Caco-2 (cell line): ENCODE results near the gene ZNHIT1. TPM values are rescaled to one million over a fixed set of nuclear protein-coding genes. Genes with fewer than 3 reads are reported as not detected.
A peak's percentile ranks its signal among the peaks of the same experiment; 100 is the strongest.
"Not testable (repeated sequence)": the region's sequence is repeated elsewhere in the genome, so short reads cannot be mapped to it uniquely, and the experiment has no call there.

Experiments used
- BruUV-seq: library from RNA; stranded (reverse); fragments of 400-500 nt; replicated peaks from 2 replicates; lab custom pipeline; 2021; lab: Mats Ljungman, UMichigan
- CTCF ChIA-PET: fragments of 300-600 bp; sonication (Branson Sonifier 250); formaldehyde crosslinking; loops from one replicate; lab custom pipeline; 2022; ENCODE audit warnings: antibody characterized with exemption; lab: Charles Lee
- POLR2A ChIA-PET: fragments of 300-600 bp; sonication (Branson Sonifier 250); formaldehyde crosslinking; loops from one replicate; lab custom pipeline; 2022; ENCODE audit warnings: antibody characterized with exemption; lab: Charles Lee
- DNase-seq, 2 experiments: peaks; one replicate each; pipeline versions ENCODE4 v3.0.0 to v3.0.0-alpha.2; 2020 to 2022
- H3K27me3 ChIP-seq: replicated peaks from 2 replicates; pipeline ENCODE4 v1.6.0; 2011; ENCODE audit warnings: low read length; ENCODE audit not compliant: control insufficient read depth, insufficient read depth
- H3K36me3 ChIP-seq: 2 replicates; pipeline ENCODE4 v1.5.1; 2011; ENCODE audit warnings: low read length; ENCODE audit not compliant: control insufficient read depth, insufficient read depth
- H3K4me1 ChIP-seq: fragments of 250-450 bp; sonication (Bioruptor Pico); 2 replicates; pipeline ENCODE4 v1.5.1; 2020; ENCODE audit warnings: mild to moderate bottlenecking
- H3K4me3 ChIP-seq: 2 replicates; pipeline ENCODE4 v1.5.1; 2011; ENCODE audit warnings: low read depth, mild to moderate bottlenecking, control low read depth, low read length
- H3K9me3 ChIP-seq: fragments of 250-450 bp; sonication (Bioruptor Pico); 2 replicates; pipeline ENCODE4 v1.5.1; 2020; ENCODE audit warnings: mild to moderate bottlenecking, moderate library complexity
- H3K27ac Mint-ChIP-seq: one replicate; pipeline ENCODE4 v1.8.0; 2022; ENCODE audit warnings: mixed read lengths; ENCODE audit not compliant: unreplicated experiment
- H3K27me3 Mint-ChIP-seq: one replicate; pipeline ENCODE4 v1.8.0; 2022; ENCODE audit warnings: mixed read lengths; ENCODE audit not compliant: insufficient read depth, unreplicated experiment
- H3K36me3 Mint-ChIP-seq: one replicate; pipeline ENCODE4 v1.8.0; 2022; ENCODE audit warnings: mild to moderate bottlenecking, mixed read lengths; ENCODE audit not compliant: insufficient read depth, unreplicated experiment
- H3K4me1 Mint-ChIP-seq: one replicate; pipeline ENCODE4 v1.8.0; 2022; ENCODE audit warnings: low read depth, mixed read lengths; ENCODE audit not compliant: unreplicated experiment
- H3K4me3 Mint-ChIP-seq: one replicate; pipeline ENCODE4 v1.8.0; 2022; ENCODE audit warnings: mild to moderate bottlenecking, moderate library complexity, mixed read lengths; ENCODE audit not compliant: unreplicated experiment
- H3K9me3 Mint-ChIP-seq: one replicate; pipeline ENCODE4 v1.8.0; 2022; ENCODE audit warnings: mixed read lengths; ENCODE audit not compliant: unreplicated experiment
- CTCF ChIP-seq, 2 experiments: fragments of 200-600 bp in 1 of 2; IDR thresholded peaks; 1 replicate in 1 of 2; 2 replicates in 1 of 2; pipeline versions ENCODE4 v1.5.1 to v1.8.0; 2011 to 2022; ENCODE audit warnings: antibody characterized with exemption in 1 of 2, control low read depth in 1 of 2, inconsistent platforms in 1 of 2, low read depth in 1 of 2, low read length in 1 of 2, mild to moderate bottlenecking in 1 of 2, moderate library complexity in 1 of 2; ENCODE audit not compliant: insufficient read depth in 1 of 2, severe bottlenecking in 1 of 2, unreplicated experiment in 1 of 2
- intact Hi-C: fragments of 100-400 bp; cut with micrococcal nuclease; formaldehyde crosslinking; loops from one replicate; pipeline ENCODE4 v1.10.0; 2022; ENCODE audit not compliant: unreplicated experiment
- total RNA-seq: library from RNA; stranded (reverse); gene quantifications from 2 replicates; pipeline ENCODE4 v1.2.3, GENCODE V29; 2022

The ZNHIT1 gene
- total RNA-seq, 1 experiment from 2014 or later, result 64.0 TPM

- DNase-seq, result peak; percentile 99 to 100
- CTCF ChIA-PET, result interaction anchor here (0.5 to 2.2 kb wide), 6 partner anchors 8 to 108 kb away, joined by 3 to 14 read pairs (median 4); partner anchors contain the start of genes PLOD3 and ZNHIT1
- BruUV-seq, result TSS peak; percentile 58
Measured at GRCh38 chr7:101251871-101252659, 34.1 kb downstream of the ZNHIT1 start.

GRCh38 chr7:101253199-101253598 is 35.2 kb downstream of the ZNHIT1 start:
- not testable (repeated sequence) for H3K9me3 Mint-ChIP-seq, H3K27me3 ChIP-seq, H3K4me1 ChIP-seq, BruUV-seq, H3K4me3 ChIP-seq, H3K27ac Mint-ChIP-seq, H3K36me3 ChIP-seq, H3K27me3 Mint-ChIP-seq, H3K9me3 ChIP-seq, H3K4me1 Mint-ChIP-seq, DNase-seq
- peaks cover 24% of the 10 kb centered on the region for H3K36me3 Mint-ChIP-seq
- ChIA-PET POLR2A (interaction anchor here (1.3 kb wide), 1 partner anchor 9 kb away, joined by 4 read pairs; no protein-coding TSS in a partner anchor), CTCF (interaction anchor here (2.2 kb wide), 1 partner anchor 30 kb away, joined by 14 read pairs; no protein-coding TSS in a partner anchor)
- H3K4me3 Mint-ChIP-seq, result peak overlapping the region; percentile 88
- intact Hi-C loops, result loop anchor here (2.0 kb wide), 3 partner anchors 30 to 52 kb away; partner anchors contain the start of genes MOGAT3 and ZNHIT1

More at GRCh38 chr7:101251871-101252659, 34.1 kb downstream of the ZNHIT1 start:
- no peak for TF ChIP-seq CTCF (IDR thresholded peaks at IDR 0.05; ENCODE audit: insufficient read depth in 1 of 2, low read depth in 1 of 2, low read length in 1 of 2, severe bottlenecking in 1 of 2, unreplicated experiment in 1 of 2)
- H3K27me3 ChIP-seq, result no peaks in the 10 kb centered on the region
- H3K9me3 ChIP-seq, result no peaks in the 10 kb centered on the region
- H3K27ac Mint-ChIP-seq, result peak overlapping the region; percentile 92
- intact Hi-C loops, result loop anchor here (1.0 to 2.0 kb wide), 4 partner anchors 8 to 51 kb away; partner anchors contain the start of genes MOGAT3 and ZNHIT1
- H3K4me3 Mint-ChIP-seq, result peak overlapping the region; percentile 88
- POLR2A ChIA-PET, result interaction anchor here (0.5 to 1.3 kb wide), 7 partner anchors 8 to 108 kb away, joined by 3 to 6 read pairs (median 4); partner anchors contain the start of gene ZNHIT1
- H3K36me3 Mint-ChIP-seq, result peaks cover 35% of the 10 kb centered on the region
- no peaks in the 10 kb centered on the region for H3K9me3 Mint-ChIP-seq
- no peaks in the 10 kb centered on the region for H3K27me3 Mint-ChIP-seq
- peak overlapping the region; percentile 80 for H3K4me3 ChIP-seq
- peaks cover 6% of the 10 kb centered on the region for H3K4me1 Mint-ChIP-seq
- H3K4me1 ChIP-seq, result no peaks in the 10 kb centered on the region
- H3K36me3 ChIP-seq, result no peaks in the 10 kb centered on the region; the same call in 1 of the 2 replicates

GRCh38 chr7:101255796-101256195 is 37.8 kb downstream of the ZNHIT1 start:
- Mint-ChIP-seq H3K4me3 (no peak overlapping the region), H3K27me3 (no peaks in the 10 kb centered on the region)

More at GRCh38 chr7:101255796-101256195, 37.8 kb downstream of the ZNHIT1 start:
- Mint-ChIP-seq H3K4me1 (no peaks in the 10 kb centered on the region), H3K36me3 (peaks cover 15% of the 10 kb centered on the region), H3K27ac (no peak overlapping the region), H3K9me3 (no peaks in the 10 kb centered on the region)
- intact Hi-C loops, result no loop called here
- H3K9me3 ChIP-seq, result no peaks in the 10 kb centered on the region
- no peaks in the 10 kb centered on the region for H3K36me3 ChIP-seq
- CTCF ChIA-PET, result no interaction called here
- no peak overlapping the region for H3K4me3 ChIP-seq
- POLR2A ChIA-PET, result interaction anchor here (0.6 kb wide), 1 partner anchor 23 kb away, joined by 3 read pairs; no protein-coding TSS in a partner anchor
- BruUV-seq, result no TSS peak
- H3K27me3 ChIP-seq, result no peaks in the 10 kb centered on the region
- DNase-seq, result no peak
- TF ChIP-seq CTCF (IDR thresholded peaks at IDR 0.05; ENCODE audit: insufficient read depth in 1 of 2, low read depth in 1 of 2, low read length in 1 of 2, severe bottlenecking in 1 of 2, unreplicated experiment in 1 of 2), result no peak
- no peaks in the 10 kb centered on the region for H3K4me1 ChIP-seq
